B cell (primary cell): ENCODE results near the gene CREG1. TPM values are rescaled to one million over a fixed set of nuclear protein-coding genes. Genes with fewer than 3 reads are reported as not detected.

Experiments
- ATAC-seq: fragments of 200-7000 bp; cut with Tn5 transposase; one replicate; pipeline ENCODE4 v1.10.0; 2021; ENCODE audit warnings: low read depth, mild to moderate bottlenecking, moderate number of reproducible peaks, moderate library complexity
- CTCF ChIA-PET: fragments of 350-600 bp; sonication (Branson Sonifier 250); formaldehyde crosslinking; loops from one replicate; lab custom pipeline; 2021; ENCODE audit warnings: antibody characterized with exemption, inconsistent platforms; lab: Charles Lee
- POLR2A ChIA-PET: fragments of 350-600 bp; sonication (Branson Sonifier 250); formaldehyde crosslinking; loops from one replicate; lab custom pipeline; 2021; ENCODE audit warnings: antibody characterized with exemption; lab: Charles Lee
- DNase-seq: peaks from one replicate; pipeline ENCODE4 v3.0.0; 2013
- H2AFZ ChIP-seq: 2 replicates; pipeline ENCODE4 v1.6.1; 2012; ENCODE audit warnings: mild to moderate bottlenecking, low read depth, low read length; ENCODE audit not compliant: insufficient read depth, poor library complexity, severe bottlenecking
- H3K27ac ChIP-seq, 2 donors: 1 replicate in 1 of 2; 2 replicates in 1 of 2; pipeline ENCODE4 v1.5.1; 2012 to 2013; ENCODE audit warnings: low read length in 2 of 2, mild to moderate bottlenecking in 2 of 2, moderate library complexity in 1 of 2
- H3K27me3 ChIP-seq, 4 experiments: fragments of 200-600 bp in 1 of 4; sonication (generic) in 1 of 4; replicated peaks in 1 of 4; 1 replicate in 2 of 4; 2 replicates in 2 of 4; pipeline versions ENCODE4 v1.6.1 to v1.7.0; 2013 to 2016; ENCODE audit warnings: low read length in 3 of 4, mild to moderate bottlenecking in 2 of 4, mixed read lengths in 1 of 4, moderate library complexity in 1 of 4; ENCODE audit not compliant: insufficient read depth in 4 of 4, control insufficient read depth in 3 of 4; ENCODE audit errors: control extremely low read depth in 1 of 4
- H3K36me3 ChIP-seq, 2 experiments: replicated peaks in 1 of 2; 1 replicate in 1 of 2; 2 replicates in 1 of 2; pipeline versions ENCODE4 v1.6.1 to v1.7.1; 2013; ENCODE audit warnings: low read length in 1 of 2; ENCODE audit not compliant: insufficient read depth in 2 of 2, control insufficient read depth in 1 of 2; ENCODE audit errors: control extremely low read depth in 1 of 2, extremely low read depth in 1 of 2
- H3K4me1 ChIP-seq, 2 donors: fragments of 200-600 bp in 1 of 2; sonication (generic) in 1 of 2; 1 replicate in 1 of 2; 2 replicates in 1 of 2; pipeline versions ENCODE4 v1.5.1 to v1.6.1; 2013 to 2017; ENCODE audit warnings: low read length in 2 of 2; ENCODE audit not compliant: control insufficient read depth in 2 of 2, insufficient read depth in 2 of 2
- H3K4me2 ChIP-seq: replicated peaks from 2 replicates; pipeline ENCODE3; 2012; ENCODE audit warnings: mild to moderate bottlenecking, low read depth, low read length; ENCODE audit not compliant: poor library complexity, severe bottlenecking
- H3K4me3 ChIP-seq, 5 experiments: fragments of 200-600 bp in 1 of 5; sonication (generic) in 1 of 5; 1 replicate in 3 of 5; 2 replicates in 2 of 5; pipeline versions ENCODE4 v1.5.1 to v1.7.0; 2011 to 2016; ENCODE audit warnings: low read length in 4 of 5, mild to moderate bottlenecking in 4 of 5, low read depth in 2 of 5, control low read depth in 1 of 5, moderate library complexity in 1 of 5; ENCODE audit not compliant: insufficient read depth in 1 of 5; ENCODE audit errors: control extremely low read depth in 1 of 5, extremely low read depth in 1 of 5
- H3K79me2 ChIP-seq: fragments of 200-600 bp; sonication (generic); one replicate; pipeline ENCODE4 v1.6.0; 2016; ENCODE audit warnings: low read length; ENCODE audit not compliant: control insufficient read depth, insufficient read depth
- H3K9ac ChIP-seq: fragments of 200-600 bp; sonication (generic); 2 replicates; pipeline ENCODE4 v1.6.1; 2017; ENCODE audit warnings: mild to moderate bottlenecking, low read length, moderate library complexity
- H3K9me3 ChIP-seq, 3 donors: one replicate each; pipeline versions ENCODE4 v1.6.1 to v1.7.1; 2013; ENCODE audit warnings: low read length in 2 of 3; ENCODE audit not compliant: control insufficient read depth in 2 of 3, insufficient read depth in 1 of 3; ENCODE audit errors: control extremely low read depth in 1 of 3
- H4K20me1 ChIP-seq: 2 replicates; pipeline ENCODE4 v1.6.0; 2012; ENCODE audit warnings: mild to moderate bottlenecking, low read length; ENCODE audit not compliant: insufficient read depth, control insufficient read depth, poor library complexity, severe bottlenecking
- H3K27ac Mint-ChIP-seq: one replicate; pipeline ENCODE4 v1.8.0; 2021; ENCODE audit warnings: mixed read lengths
- H3K27me3 Mint-ChIP-seq: one replicate; pipeline ENCODE4 v1.8.0; 2021; ENCODE audit warnings: mixed read lengths
- H3K4me1 Mint-ChIP-seq: one replicate; pipeline ENCODE4 v1.8.0; 2021; ENCODE audit warnings: mixed read lengths
- H3K4me3 Mint-ChIP-seq: one replicate; pipeline ENCODE4 v1.8.0; 2021; ENCODE audit warnings: mixed read lengths
- H3K9me3 Mint-ChIP-seq: one replicate; pipeline ENCODE4 v1.8.0; 2022; ENCODE audit warnings: mixed read lengths; ENCODE audit not compliant: insufficient read depth
- EZH2 ChIP-seq: IDR thresholded peaks from 2 replicates; pipeline ENCODE4 v1.6.1; 2012; ENCODE audit warnings: borderline replicate concordance, low read depth, mild to moderate bottlenecking, moderate library complexity, low read length; ENCODE audit not compliant: insufficient read depth, poor library complexity, severe bottlenecking
- WGBS: methylation state at CpG from one replicate; pipeline ENCODE4 v1.1.5; 2013; ENCODE audit warnings: missing lambda C conversion rate; ENCODE audit not compliant: insufficient coverage; 5-methylcytosine and 5-hydroxymethylcytosine counted together
- intact Hi-C: fragments of 100-400 bp; cut with micrococcal nuclease; formaldehyde crosslinking; loops from one replicate; pipeline ENCODE4 v1.10.0; 2022
- polyA plus RNA-seq: library from polyadenylated mRNA; depleted of rRNA; stranded (reverse); fragments of >200 nt; gene quantifications from 2 replicates; pipeline ENCODE4 v1.2.3, GENCODE V29; 2012
- total RNA-seq, 2 donors: library from RNA; stranded (reverse); fragments of 120-200 nt in 1 of 2; gene quantifications; 1 replicate in 1 of 2; 2 replicates in 1 of 2; pipeline versions ENCODE4 v1.2.3 to v1.2.4, GENCODE V29; 2013 to 2022
- TF ChIP-seq, protein P1 (sequence below): fragments of 200-600 bp; IDR thresholded peaks from one replicate; pipeline ENCODE4 v1.8.0; 2022; ENCODE audit warnings: antibody characterized with exemption, mild to moderate bottlenecking

CREG1 gene
- total and polyA plus RNA-seq, 2 donors (not counting 1 experiment from before 2014, with no cell fraction given): 7.5 to 8.4 TPM

DNA sequence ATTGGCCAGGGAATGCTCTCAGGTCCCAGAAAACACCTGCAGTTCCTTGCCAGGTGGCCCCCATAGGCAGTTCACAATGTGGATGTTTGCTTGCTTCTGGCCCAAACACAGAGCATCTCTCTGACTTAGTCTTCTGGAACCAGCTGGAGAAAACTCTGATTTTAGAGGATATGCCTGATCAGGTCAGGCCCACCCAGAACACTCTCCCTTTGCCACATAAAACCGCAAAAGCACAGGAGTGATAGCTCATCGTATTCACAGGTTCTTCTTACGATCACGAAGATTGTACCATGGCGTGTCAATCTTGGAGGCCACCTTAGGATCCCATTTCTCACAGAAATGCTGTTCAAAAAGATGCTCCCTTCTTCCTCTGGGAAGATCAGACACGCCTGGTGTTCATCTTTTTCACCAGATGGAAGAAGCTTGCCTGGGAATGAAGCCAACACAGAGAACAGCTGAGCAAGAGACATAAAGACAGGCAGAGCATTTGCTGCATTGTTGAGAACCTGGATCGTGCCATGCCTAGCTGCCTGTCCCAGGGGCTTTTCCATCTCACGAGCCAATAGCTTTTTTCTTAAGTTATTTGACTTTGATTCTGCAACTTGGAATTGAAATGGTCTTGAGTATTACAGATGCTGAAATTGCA, 23.6 kb downstream of the CREG1 start:
- Mint-ChIP-seq H3K4me1 (no peaks in the 10 kb centered on the region), H3K4me3 (no peak overlapping the region), H3K27ac (no peak overlapping the region), H3K9me3 (no peaks in the 10 kb centered on the region), H3K27me3 (peaks cover 6% of the 10 kb centered on the region)
- ChIA-PET CTCF (interaction anchor here (0.7 to 1.8 kb wide), 9 partner anchors 11 to 620 kb away, joined by 3 to 8 read pairs (median 4); no protein-coding TSS in a partner anchor), POLR2A (no interaction called here)
- Histone ChIP-seq H3K27me3 (peaks cover 0 to 7% (median 0%) of the 10 kb centered on the region in 4 experiments), H3K9ac (no peak overlapping the region), H3K79me2 (no peaks in the 10 kb centered on the region), H3K9me3 (no peaks in the 10 kb centered on the region), H3K36me3 (no peaks in the 10 kb centered on the region), H3K4me1 (no peaks in the 10 kb centered on the region), H2AFZ (no peak overlapping the region), H3K4me3 (no peak overlapping the region), H3K4me2 (no peak overlapping the region), H4K20me1 (no peaks in the 10 kb centered on the region), H3K27ac (no peak overlapping the region)
- TF ChIP-seq, protein P1, sequence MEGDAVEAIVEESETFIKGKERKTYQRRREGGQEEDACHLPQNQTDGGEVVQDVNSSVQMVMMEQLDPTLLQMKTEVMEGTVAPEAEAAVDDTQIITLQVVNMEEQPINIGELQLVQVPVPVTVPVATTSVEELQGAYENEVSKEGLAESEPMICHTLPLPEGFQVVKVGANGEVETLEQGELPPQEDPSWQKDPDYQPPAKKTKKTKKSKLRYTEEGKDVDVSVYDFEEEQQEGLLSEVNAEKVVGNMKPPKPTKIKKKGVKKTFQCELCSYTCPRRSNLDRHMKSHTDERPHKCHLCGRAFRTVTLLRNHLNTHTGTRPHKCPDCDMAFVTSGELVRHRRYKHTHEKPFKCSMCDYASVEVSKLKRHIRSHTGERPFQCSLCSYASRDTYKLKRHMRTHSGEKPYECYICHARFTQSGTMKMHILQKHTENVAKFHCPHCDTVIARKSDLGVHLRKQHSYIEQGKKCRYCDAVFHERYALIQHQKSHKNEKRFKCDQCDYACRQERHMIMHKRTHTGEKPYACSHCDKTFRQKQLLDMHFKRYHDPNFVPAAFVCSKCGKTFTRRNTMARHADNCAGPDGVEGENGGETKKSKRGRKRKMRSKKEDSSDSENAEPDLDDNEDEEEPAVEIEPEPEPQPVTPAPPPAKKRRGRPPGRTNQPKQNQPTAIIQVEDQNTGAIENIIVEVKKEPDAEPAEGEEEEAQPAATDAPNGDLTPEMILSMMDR: no peak
- no peak for TF ChIP-seq EZH2
- no peak for ATAC-seq
- 86% methylated on average over 8 of the region's 8 CpGs for WGBS
- intact Hi-C loops: no loop called here
- DNase-seq: no peak

DNA sequence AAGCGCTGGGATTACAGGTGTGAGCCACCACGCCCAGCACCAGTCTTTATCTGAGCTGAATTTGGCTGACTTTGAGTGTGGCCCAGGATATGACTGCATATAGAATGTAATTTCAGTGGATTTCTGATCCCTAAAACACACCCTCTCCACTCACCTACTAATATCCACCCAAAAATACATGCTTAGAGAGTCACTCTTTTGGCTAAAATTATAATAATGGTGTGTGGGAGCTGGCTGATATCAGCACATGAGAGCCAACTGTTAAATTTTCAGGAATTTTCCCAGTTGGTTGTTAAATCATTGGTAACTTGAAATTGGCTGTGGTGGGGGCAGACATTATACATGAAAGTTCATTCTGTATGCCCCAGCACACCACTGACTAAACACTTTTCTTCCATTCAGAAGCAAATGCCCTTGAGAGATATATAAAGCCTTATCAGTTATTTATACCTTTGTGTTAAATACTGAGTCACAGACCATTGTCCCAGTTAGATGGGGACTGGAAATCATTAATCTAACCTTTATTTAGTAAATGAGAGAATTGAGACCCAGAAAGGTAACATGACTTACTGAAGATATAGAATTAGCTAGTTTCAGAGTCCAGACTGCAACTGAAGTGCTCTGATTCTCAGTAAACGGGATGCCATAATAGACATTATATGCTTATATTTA, 25.4 kb downstream of the CREG1 start:
- no peaks in the 10 kb centered on the region for H3K4me1 ChIP-seq
- DNase-seq (no peak), ATAC-seq (no peak)
- Mint-ChIP-seq H3K27ac (no peak overlapping the region), H3K27me3 (peaks cover 19% of the 10 kb centered on the region), H3K4me1 (no peaks in the 10 kb centered on the region), H3K9me3 (peaks cover 10% of the 10 kb centered on the region), H3K4me3 (no peak overlapping the region)
- H3K36me3 ChIP-seq: no peaks in the 10 kb centered on the region
- peaks cover 0 to 5% (median 0%) of the 10 kb centered on the region in 4 experiments for H3K27me3 ChIP-seq
- H3K79me2 ChIP-seq: no peaks in the 10 kb centered on the region
- no peak overlapping the region for H3K9ac ChIP-seq
- no peak overlapping the region for H3K4me2 ChIP-seq
- no peak overlapping the region for H3K27ac ChIP-seq
- WGBS: 80% methylated on average over 2 of the region's 3 CpGs
- TF ChIP-seq, protein P1: no peak
- TF ChIP-seq EZH2: no peak
- H3K9me3 ChIP-seq: peaks cover 0 to 4% (median 3%) of the 10 kb centered on the region in 3 donors
- H2AFZ ChIP-seq: no peak overlapping the region
- POLR2A ChIA-PET: no interaction called here
- CTCF ChIA-PET: no interaction called here
- intact Hi-C loops: no loop called here
- no peaks in the 10 kb centered on the region for H4K20me1 ChIP-seq
- no peak overlapping the region for H3K4me3 ChIP-seq
